Fibroblast of peridontal ligament (primary cell): ENCODE measurements around the gene XIST.
"Not testable (repeated sequence)": the region's sequence is repeated elsewhere in the genome, so short reads cannot be mapped to it uniquely, and the experiment has no call there.

ENCODE experiments used
- DNase-seq: peaks from one replicate; pipeline ENCODE4 v3.0.0-alpha.2; 2010; ENCODE audit errors: extremely low read depth

XIST gene

DNA sequence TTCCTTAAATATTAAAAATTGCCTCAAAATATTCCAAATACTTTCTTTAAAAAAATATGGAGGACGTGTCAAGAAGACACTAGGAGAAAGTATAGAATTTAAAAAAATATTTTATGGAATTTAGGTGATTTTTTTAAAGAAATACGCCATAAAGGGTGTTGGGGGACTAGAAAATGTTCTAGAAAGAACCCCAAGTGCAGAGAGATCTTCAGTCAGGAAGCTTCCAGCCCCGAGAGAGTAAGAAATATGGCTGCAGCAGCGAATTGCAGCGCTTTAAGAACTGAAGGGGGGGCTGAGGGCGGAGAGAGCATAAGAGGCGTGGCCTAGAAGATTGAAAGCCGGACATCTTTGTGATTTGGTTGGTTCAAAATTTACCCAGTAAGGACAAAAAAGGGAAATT, at the start of gene XIST:
Gene XIST, minus strand, starts transcription at position 248 of the 400 bp plus-strand sequence.
- no peak for DNase-seq

DNA sequence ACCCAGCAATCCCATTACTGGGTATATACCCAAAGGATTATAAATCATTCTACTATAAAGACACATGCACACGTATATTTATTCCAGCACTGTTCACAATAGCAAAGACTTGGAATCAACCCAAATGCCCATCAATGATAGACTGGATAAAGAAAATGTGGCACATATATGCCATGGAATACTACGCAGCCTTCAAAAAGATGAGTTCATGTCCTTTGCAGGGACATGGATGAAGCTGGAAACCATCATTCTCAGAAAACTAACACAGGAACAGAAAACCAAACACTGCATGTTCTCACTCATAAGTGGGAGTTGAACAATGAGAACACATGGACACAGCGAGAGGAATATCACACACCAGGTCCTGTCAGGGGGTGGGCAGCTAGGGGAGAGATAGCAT, 45.8 kb upstream of the XIST start:
- not testable (repeated sequence) for DNase-seq

DNA sequence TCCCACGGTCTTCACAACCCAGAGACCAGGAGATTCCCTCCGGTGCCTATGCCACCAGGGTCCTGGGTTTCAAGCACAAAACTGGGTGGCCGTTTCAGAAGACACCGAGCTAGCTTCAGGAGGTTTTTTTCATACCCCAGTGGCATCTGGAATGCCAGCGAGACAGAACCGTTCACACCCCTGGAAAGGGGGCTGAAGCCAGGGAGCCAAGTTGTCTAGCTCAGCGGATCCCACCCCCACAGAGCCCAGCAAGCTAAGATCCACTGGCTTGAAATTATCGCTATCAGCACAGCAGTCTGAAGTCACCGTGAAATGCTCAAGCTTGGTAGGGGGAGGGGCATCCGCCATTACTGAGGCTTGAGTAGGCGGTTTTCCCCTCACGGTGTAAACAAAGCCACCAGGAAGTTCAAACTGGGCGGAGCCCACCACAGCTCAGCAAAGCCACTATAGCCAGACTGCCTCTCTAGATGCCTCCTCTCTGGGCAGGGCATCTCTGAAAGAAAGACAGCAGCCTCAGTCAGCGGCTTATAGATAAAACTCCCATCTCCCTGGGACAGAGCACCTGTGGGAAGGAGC, 40.1 kb upstream of the XIST start:
- not testable (repeated sequence) for DNase-seq

DNA sequence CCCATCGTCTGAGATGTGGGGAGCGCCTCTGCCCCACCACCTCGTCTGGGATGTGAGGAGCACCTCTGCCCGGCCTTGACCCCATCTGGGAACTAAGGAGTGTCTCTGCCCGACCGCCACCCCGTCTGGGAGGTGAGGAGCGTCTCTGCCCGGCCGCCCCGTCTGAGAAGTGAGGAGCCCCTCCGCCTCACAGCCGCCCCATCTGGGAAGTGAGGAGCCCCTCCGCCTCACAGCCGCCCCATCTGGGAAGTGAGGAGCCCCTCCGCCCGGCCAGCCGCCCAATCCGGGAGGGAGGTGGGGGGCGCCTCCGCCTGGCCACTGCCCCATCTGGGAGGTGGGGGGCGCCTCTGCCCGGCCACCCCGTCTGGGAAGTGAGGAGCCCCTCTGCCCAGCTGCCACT, 29.7 kb upstream of the XIST start:
- DNase-seq = not testable (repeated sequence)

DNA sequence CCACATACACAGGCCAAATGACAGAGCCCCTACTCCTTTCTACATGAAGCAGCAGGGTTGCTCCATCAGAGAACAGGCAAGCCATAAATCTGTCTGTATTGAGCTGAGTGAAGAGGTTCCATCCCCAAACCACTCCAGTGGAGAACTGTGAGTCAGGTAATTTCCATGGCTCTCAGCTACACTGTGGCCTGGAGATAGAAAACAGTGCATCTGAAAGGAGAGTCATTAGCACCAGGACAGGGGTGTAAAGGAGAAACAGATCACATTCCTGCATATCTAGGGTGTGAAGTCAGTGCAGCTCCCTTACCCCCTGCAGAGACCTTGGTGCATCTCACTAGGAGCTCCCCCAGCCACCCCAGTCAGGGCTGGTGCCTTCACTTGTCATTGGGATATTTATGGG, 25.2 kb upstream of the XIST start:
- DNase-seq = no peak

DNA sequence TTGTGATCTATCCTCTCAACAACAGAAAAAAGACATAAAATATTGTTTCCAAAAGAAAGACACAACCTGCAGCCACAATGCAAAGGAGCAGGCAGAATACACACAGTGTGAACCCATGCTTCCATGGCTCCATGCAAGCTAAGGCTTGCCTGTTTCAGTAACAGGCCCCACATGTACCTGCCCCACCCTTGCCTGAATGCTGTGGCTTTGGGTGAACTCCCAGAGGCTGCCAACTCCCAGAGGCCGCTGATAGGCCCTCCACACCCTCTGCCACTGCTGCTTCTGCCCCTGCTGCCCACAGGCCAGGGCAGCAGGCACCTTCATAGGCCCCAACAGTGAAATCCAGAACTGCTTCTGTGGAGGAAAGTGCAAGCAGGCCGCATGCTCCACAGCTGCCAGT, 24.4 kb upstream of the XIST start:
- no peak for DNase-seq

DNA sequence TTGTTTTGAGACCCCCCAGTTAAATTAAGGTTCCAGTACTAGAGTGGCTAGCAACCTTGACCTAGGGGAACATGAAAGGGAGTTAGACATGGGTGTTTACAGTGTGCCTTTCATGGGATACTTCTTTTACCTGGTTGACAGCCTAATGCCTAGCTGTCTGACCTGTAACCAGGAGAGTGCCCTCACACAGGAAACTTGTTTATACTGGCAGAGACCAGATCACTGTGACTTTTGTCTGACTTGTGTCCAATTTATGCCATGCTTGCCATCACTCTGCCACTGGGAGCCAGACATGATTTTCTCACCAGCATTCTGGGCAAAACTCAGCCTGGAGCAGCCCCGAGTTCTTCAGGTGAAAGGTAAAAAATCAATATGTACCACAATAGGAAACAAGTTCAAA, 16.4 kb upstream of the XIST start:
- no peak for DNase-seq

DNA sequence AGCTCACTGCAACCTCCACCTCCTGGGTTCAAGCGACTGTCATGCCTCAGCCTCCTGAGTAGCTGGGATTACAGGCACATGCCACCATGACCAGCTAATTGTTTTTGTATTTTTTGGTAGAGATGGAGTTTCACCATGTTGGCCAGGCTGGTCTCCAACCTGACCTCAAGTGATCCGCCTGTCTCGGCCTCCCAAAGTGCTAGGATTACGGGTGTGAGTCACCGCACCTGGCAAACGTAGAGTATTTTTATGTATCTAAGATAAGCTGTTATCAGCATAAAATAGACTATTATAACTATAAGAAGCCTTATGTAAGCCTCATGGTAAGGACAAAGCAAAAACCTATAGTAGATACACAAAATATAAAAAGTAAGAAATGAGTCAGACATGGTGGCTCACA, 14.6 kb upstream of the XIST start:
- no peak for DNase-seq

DNA sequence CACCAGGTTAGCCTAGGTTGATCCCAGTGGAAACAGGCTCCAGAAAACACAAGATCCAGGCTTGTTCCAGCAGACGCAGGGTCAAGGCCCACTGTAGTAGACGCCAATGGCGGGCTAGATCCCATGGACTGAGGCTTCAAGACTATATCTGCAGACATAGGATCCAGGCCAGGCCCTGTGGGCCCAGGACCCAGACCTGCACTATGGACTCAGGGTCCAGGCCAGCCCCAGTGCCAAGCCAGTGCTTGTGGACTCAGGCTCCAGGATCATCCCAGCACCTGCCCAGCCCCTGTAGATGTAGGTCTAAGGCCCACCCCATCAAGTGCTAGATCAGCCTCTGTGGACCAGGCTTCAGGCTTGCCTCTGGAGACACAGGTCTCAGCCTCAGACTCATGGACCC, 11.3 kb upstream of the XIST start:
- no peak for DNase-seq

DNA sequence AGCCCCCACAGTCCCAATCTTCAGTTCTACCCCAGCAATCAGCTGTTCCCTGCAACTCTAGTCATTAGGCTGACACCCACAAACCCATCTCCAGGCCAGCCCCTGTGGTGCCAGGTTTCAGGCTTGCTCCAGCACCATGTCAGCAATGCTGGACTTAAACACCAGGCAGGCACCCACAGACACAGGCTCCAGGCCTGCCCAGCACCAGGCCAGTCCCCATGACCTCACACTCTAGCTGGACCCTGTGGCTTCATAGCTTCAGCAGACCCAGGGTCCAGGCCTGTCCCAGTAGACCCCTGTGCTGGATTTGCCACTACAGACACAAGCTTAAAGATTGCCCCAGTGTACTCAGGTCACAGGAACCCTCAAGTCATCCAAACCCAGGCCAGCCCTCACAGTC, 10.8 kb upstream of the XIST start:
- no peak for DNase-seq

DNA sequence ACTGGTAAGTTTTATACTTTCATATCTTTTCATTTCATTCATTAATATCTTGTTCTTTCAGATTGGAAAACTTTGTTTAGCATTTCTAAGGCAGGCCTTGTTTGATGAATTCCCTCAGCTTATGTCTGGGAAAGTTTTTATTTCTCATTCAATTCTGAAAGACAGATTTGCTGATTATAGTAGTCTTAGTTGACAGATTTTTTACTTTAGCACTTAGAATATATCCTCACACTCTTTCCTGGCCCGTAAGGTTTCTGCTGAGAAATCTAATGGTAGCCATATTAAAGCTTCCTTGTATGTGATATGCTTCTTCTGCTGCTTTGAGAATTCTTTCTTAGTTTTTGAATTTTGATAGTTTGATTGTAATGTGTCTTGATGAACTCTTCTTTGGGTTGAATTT, 7.1 kb upstream of the XIST start:
- no peak for DNase-seq

DNA sequence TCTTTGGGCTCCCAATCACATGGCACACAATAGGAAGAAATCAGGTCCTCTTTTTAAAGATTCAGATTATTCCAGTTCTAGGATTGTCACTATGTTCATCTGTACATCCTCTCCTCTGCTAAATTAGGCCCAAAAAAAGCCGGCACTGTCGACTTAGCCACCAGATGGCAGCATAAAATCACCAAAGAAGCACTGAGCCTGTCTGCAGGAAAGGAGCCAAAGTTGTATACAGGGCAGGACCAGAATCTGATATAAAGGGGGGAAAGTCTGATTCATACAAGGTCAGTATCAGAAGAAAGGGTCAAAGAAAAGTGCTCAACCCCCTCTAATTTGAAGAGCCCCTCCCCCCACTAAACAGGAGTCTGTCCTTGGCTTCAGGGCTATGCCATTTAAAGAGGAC, 3.0 kb upstream of the XIST start:
- peak; percentile 70 for DNase-seq

DNA sequence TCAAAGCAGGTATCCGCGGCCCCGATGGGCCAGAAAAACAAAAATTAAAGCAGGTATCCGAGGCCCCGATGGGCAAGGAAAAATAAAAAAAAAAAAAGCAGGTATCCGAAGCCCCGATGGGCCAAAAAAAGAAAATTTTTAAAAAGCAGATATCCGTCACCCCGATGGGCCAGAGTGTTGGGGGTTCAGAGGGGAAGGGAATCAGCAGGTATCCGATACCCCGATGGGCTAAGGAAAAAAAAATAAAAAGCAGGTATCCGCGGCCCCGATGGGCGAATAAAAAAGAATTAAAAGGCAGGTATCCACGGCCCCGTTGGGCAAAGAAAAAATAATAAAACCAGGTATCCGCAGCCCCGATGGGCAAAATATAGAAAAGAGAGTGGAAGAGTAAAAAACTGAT, 492 bp downstream of the XIST start:
- no peak for DNase-seq

DNA sequence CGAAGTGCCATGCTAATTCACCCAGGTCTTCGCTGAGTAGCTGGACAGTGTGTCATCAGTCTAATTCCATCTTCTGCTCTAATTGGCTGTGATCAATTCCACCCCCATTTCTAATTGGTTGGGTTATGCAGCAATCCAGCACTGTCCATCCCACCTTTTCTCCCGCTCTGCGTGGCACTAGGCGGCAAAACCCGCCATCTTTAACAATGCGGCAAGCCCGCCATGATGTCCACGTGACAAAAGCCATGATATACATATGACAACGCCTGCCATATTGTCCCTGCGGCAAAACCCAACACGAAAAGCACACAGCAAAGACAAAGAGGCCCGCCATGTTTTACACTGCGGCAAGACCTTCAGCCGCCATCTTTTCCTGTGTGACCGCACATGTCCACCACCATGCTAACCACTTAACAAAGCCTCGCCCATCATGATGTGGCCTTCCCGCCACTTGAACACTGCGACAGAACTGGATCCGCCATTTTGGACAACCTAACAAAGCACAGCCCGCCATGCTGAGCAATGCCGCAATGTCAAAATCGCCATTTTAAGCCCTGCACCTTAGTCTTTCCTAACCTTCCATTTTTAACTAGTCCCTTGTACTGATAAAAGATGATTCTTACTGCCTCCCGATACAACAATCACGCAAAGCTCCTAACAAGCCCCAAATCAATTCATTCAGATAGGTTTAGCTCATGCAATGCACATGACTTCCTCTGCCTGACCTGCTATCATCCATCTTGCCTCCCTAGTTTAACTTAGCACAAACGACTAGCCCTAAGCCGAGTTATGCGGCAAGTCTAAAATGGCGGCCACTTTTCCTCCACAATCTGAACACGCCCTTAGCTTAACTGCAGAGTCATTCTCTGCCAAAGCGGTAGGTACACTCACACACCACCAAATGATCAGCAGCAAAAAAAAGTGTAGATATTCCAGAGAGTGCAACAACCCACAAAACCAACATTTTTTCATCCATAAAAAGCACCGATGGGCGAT, 1.2 kb downstream of the XIST start:
- DNase-seq = no peak

DNA sequence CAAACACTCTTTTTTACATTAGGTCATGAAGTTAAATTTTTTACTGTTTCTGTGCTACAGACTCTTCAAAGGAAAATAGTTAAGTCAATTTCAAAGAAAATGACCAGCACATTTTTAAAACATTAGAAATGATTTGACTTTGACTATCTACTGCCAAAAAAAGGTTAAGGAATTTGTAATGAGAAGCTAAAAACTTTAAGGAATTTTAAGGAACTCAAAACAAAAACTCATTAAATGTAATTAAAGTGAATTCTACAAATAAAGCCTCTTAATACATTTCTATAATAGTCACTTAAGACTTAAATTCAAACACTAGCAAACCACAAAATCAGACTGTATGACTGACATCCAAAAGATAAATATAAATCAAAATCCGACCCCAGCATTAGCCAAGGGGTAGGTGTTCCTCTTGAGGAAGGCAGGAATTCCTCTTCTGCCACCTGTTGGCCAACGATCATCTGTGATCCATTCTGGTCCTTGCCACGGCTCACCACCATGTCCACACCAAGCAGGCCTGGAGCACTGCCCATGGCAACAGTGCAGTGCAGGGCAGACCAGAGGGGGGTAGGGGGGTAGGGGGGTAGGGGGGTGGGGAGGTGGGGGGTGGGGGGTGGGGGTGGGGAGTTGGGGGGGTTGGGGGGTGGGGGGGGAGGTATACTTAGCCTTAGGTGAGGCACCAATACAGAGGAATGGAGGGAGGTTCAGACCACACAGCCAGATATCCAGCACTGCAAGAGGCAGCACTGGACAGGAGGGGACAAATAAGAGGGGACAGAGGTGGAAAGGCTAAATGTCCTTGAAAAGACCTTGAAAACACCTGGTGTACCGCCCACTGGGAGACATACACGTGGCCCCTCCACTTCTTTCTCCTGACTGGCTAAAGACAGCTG, 2.1 kb downstream of the XIST start:
- peak; percentile 0 for DNase-seq

DNA sequence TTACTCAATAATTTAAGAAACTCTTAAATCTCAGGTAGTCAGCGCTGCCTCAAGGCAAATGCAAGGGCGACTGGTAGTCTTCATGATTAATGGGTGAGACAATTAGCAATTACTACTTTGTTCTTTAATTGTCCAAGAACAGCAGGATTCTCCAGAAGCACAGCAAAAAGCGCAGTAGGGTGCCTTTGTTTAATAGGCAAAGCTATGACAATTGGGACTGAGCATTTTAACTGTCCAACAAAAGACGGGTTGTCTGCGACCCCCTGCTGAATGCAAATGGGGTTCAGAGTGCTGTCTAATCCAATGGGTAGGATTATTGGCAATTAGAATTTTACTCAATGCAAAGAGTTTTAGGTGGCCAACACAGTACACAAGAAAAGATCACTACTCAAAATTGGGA, 3.4 kb downstream of the XIST start:
- no peak for DNase-seq

DNA sequence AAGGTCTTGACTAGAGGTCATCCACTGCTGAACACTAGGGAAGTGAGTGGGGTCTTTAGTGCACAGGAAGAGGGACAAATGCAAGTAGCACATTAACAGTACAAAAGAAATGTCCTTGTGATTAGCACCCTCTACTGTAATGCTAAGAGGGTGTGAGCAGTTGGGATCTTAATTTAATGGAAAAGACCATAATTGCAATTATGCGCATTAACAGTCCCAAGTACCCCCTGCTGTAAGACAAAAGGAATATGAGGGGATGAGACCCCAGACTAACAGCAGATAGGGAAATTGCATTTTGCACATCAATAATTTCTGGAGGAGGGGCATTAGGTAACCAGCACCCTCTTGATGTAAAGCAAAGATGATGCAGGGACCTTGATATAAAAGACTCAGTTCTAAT, 4.5 kb downstream of the XIST start:
- DNase-seq = no peak

DNA sequence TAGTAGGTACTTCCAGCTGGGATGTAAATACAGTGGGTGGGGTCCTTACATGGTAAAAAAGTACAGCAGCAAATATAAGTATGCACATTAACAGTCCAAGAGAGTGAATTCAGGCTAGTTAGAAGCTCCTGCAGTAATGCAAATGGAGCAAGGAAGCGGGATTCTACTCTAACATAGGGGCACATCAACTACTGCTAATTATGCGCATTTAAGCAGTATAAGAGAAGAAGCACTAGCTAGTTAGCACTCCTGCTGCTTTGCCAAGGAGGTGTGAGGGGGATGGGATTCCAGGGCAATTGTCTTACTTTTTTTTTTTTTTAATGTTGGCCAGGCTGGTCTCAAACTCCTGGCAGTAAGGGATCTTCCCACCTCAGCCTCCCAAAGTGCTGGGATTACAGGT, 5.4 kb downstream of the XIST start:
- DNase-seq = no peak

DNA sequence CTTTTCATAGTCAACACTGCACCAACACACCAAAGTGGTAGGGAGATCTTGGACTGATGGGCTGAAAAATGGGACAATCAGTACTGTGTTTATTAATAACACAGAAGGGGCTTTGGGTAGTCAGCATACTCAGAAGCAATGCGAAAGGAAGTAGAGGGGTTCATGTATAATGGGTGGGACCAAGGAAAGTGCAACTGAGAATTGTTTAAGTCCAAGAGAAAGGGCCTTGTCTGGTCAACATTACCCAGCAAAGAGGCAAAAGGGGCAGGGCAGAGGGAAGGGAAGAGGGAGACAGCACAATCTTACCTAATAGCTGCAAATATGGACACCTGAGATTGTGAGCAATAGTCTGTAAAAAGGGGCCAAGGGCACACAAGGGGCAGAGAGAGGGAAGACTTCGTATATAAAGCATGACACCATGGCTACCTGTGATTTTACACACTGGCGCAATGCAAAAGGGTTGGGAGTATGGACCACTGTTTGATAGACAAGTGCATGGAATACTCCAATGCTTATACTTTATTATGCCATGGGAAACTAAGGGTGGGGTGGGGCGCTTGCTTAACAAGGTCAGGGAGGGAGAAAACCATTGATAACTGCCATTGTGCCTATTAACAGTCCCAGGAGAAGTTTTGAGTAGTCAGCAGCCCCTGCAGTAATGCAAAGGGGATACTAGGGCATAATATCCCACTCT, 9.8 kb downstream of the XIST start:
- no peak for DNase-seq

DNA sequence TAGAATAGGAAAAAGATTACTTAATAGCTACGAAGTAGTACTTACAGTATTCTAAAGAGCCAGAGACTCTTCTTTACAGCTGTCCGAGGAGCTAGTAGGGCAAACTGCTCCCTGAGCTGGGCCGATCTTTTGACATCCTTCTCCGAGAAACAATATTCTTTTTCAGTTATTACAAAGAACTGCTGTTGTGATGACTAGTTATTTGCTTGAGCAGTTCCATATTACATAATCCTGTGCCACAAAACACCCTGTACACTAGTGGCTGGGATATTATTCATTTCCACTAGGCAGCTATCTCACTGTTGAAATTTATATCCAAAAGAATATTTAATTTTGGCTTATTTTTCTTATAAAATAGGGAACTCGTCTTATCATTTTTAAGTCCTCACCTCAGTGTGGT, 11.2 kb downstream of the XIST start:
- no peak for DNase-seq

DNA sequence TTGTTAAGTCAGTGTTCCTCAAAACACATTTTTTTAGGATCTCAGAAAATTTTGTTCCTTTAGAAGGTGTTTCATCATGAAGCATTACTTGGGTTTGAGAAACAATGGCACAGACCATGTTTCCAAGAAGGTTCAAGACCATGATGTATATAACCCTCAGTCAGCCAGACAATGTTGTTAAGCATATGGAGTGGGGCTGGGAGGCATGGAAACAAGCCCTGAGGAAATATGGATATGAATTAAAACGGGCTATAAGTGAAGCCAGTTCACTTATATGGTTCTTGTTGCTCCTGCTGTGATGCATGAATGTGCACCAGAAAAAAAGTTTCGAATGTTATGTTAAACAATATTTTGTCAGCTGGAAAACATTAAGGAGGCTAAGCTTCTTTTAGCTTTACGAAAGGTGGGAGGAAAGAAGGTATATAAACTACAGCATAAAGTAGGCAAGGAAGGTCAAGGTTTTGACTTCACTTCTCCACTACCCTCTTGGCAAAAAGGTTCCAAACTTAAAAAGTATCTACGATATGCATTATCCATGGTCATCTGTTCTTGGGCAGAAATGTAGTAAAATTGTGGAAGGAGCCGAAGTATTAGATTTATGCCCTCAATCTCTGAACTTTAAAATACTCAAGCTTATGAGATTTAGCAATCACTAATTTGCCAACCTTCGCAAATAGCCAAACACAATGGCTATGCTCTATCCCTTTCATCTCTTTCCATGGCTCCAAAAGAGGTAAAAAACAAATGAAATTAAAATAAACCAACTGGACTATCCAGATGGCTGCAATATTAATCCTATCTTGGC, 12.2 kb downstream of the XIST start:
- no peak for DNase-seq
